Upper lobe of right lung (tissue), 1 donor: ENCODE measurements around the gene ST8SIA4. TPM values are rescaled to one million over a fixed set of nuclear protein-coding genes. Genes with fewer than 3 reads are reported as not detected.
"Not testable (repeated sequence)": the region's sequence is repeated elsewhere in the genome, so short reads cannot be mapped to it uniquely, and the experiment has no call there.

Experiments used
- ATAC-seq: fragments of 200-7000 bp; cut with Tn5 transposase; one replicate; pipeline ENCODE4 v1.9.1; 2020; ENCODE audit warnings: mild to moderate bottlenecking, moderate library complexity
- DNase-seq: peaks from one replicate; pipeline ENCODE4 v3.0.0-alpha.2; 2020
- H3K27ac ChIP-seq: fragments of 200-600 bp; one replicate; pipeline ENCODE4 v1.8.0; 2022
- H3K27me3 ChIP-seq: fragments of 200-600 bp; one replicate; pipeline ENCODE4 v1.8.0; 2022; ENCODE audit warnings: mild to moderate bottlenecking
- H3K36me3 ChIP-seq: fragments of 200-600 bp; one replicate; pipeline ENCODE4 v1.8.0; 2022
- H3K4me1 ChIP-seq: fragments of 200-600 bp; one replicate; pipeline ENCODE4 v1.8.0; 2022
- H3K4me3 ChIP-seq: fragments of 200-600 bp; one replicate; pipeline ENCODE4 v1.8.0; 2022; ENCODE audit warnings: mild to moderate bottlenecking
- H3K9me3 ChIP-seq: fragments of 200-600 bp; one replicate; pipeline ENCODE4 v1.8.0; 2022
- CTCF ChIP-seq: fragments of 200-600 bp; IDR thresholded peaks from one replicate; pipeline ENCODE4 v1.8.0; 2022; ENCODE audit warnings: antibody characterized with exemption
- intact Hi-C: fragments of 100-400 bp; cut with DNase I; formaldehyde crosslinking; loops from one replicate; pipeline ENCODE4 v1.11.0; 2022
- total RNA-seq: library from RNA; stranded (reverse); fragmentation: NEBNext Ultra II Directional; extraction: Animal tissue kit (Norgen Biotek cat#: 25700); gene quantifications from one replicate; pipeline ENCODE4 v1.2.1, GENCODE V29; 2021
- donor health status: DM: no; HTN: yes; CAD: no; lungs with severe emphysema.

The ST8SIA4 gene
- total RNA-seq, 1 donor from 2014 or later = 17.8 TPM

GRCh38 chr5:100789694-100790093 is 113.4 kb downstream of the ST8SIA4 start:
- H3K4me3 ChIP-seq = no peak overlapping the region
- H3K27me3 ChIP-seq = no peaks in the 10 kb centered on the region
- no peak for DNase-seq
- TF ChIP-seq CTCF = no peak
- H3K36me3 ChIP-seq = no peaks in the 10 kb centered on the region
- intact Hi-C loops = no loop called here
- H3K4me1 ChIP-seq = peaks cover 3% of the 10 kb centered on the region
- no peak for ATAC-seq
- no peaks in the 10 kb centered on the region for H3K9me3 ChIP-seq
- H3K27ac ChIP-seq = no peak overlapping the region

GRCh38 chr5:100788417-100788816 is 114.7 kb downstream of the ST8SIA4 start:
- ATAC-seq (no peak), DNase-seq (no peak)
- H3K9me3 ChIP-seq = no peaks in the 10 kb centered on the region
- H3K4me1 ChIP-seq = peaks cover 3% of the 10 kb centered on the region
- H3K27me3 ChIP-seq = no peaks in the 10 kb centered on the region
- no peak for TF ChIP-seq CTCF
- no peaks in the 10 kb centered on the region for H3K36me3 ChIP-seq
- no peak overlapping the region for H3K4me3 ChIP-seq
- intact Hi-C loops = no loop called here
- no peak overlapping the region for H3K27ac ChIP-seq

DNA sequence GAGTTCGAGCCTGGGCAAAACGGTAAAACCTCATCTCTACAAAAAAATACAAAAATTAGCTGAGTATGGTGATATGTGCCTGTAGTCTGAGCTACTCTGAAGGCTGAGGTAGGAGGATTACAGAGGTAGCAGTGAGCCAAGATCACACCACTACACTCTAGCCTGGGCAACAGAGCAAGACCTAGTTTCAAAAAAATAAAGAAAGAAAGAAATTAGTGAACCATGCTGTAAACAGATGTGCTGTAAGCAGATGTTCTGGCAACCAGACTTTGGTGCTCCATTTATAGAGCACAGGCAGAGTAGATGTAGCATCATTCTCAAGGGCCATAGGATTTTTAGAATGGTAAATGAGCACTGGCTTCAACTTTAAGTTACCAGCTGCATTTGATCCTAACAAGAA is 115.4 kb downstream of the ST8SIA4 start:
- intact Hi-C loops = no loop called here
- DNase-seq = no peak
- H3K36me3 ChIP-seq = no peaks in the 10 kb centered on the region
- H3K9me3 ChIP-seq = no peaks in the 10 kb centered on the region
- no peak overlapping the region for H3K4me3 ChIP-seq
- no peaks in the 10 kb centered on the region for H3K27me3 ChIP-seq
- H3K27ac ChIP-seq = no peak overlapping the region
- peaks cover 3% of the 10 kb centered on the region for H3K4me1 ChIP-seq
- no peak for ATAC-seq
- TF ChIP-seq CTCF = no peak

- H3K9me3 ChIP-seq, H3K4me1 ChIP-seq, H3K27me3 ChIP-seq, ATAC-seq, H3K4me3 ChIP-seq, H3K27ac ChIP-seq, intact Hi-C loops, H3K36me3 ChIP-seq, DNase-seq: not testable (repeated sequence)
Observed at GRCh38 chr5:100785536-100785935, 117.5 kb downstream of the ST8SIA4 start.

- intact Hi-C loops = no loop called here
- H3K36me3 ChIP-seq = no peaks in the 10 kb centered on the region
- DNase-seq = no peak
- no peaks in the 10 kb centered on the region for H3K9me3 ChIP-seq
- no peaks in the 10 kb centered on the region for H3K4me1 ChIP-seq
- H3K4me3 ChIP-seq = peak overlapping the region; percentile 18
- TF ChIP-seq CTCF = no peak
- peak; percentile 62 for ATAC-seq
- H3K27me3 ChIP-seq = no peaks in the 10 kb centered on the region
- peak overlapping the region; percentile 75 for H3K27ac ChIP-seq
Observed at GRCh38 chr5:100780376-100780870, 122.7 kb downstream of the ST8SIA4 start.

DNA sequence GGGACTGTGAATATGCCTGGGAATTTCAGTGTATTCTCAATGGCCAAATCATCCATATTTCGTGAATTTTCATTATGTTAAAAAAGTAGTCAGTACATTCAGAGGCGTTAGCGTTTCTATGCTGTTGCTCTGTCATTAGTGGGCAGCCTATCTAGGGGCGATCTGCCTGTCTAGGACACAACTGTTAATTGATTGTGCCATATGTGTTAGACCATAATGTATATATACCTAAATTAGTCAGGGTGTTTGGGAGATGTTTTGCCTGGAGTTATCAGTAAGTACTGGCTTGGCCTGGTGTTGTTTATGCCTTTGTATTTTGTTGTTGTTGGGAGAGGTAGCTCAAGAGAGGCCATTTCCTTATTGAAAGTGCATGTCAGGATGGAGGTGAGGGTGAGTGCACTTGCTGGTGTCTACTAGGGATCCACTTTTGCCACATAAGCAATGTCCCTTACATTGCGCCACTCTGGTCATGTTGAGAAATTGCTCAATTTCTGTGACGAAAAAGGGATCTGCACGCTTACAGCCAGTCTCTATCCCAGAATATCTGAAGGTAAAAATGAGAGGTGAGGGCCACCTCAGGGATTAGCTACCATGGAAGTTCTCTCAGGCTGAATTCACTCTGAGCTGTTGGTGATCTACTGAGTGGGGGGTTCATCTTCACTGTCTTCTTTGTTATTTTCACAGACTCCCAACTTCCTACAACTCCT is 123.3 kb downstream of the ST8SIA4 start:
- DNase-seq = no peak
- H3K4me1 ChIP-seq = no peaks in the 10 kb centered on the region
- peak; percentile 83 for ATAC-seq
- H3K36me3 ChIP-seq = no peaks in the 10 kb centered on the region
- H3K27ac ChIP-seq = peak overlapping the region; percentile 75
- no peak for TF ChIP-seq CTCF
- H3K27me3 ChIP-seq = no peaks in the 10 kb centered on the region
- peak overlapping the region; percentile 18 for H3K4me3 ChIP-seq
- no peaks in the 10 kb centered on the region for H3K9me3 ChIP-seq
- intact Hi-C loops = no loop called here
